Endometrium (tissue), 2 donors: ENCODE results near the gene NUP62CL.
"Not testable (repeated sequence)": the region's sequence is repeated elsewhere in the genome, so short reads cannot be mapped to it uniquely, and the experiment has no call there.

Experiments
- FAIRE-seq: peaks from 2 replicates; lab custom pipeline; 2012; peaks lifted over from hg19 to GRCh38; lab: Jason Lieb, UNC
- donor health status: control.
- donor health status: control.

NUP62CL gene

GRCh38 chrX:107205770-107206696, at the start of gene NUP62CL, which contains the start of gene DNAAF6:
NUP62CL (minus strand) TSS chrX:107206433; CDS start chrX:107175146, 31,287 bp downstream.
DNAAF6 (plus strand) TSS chrX:107206611; CDS start chrX:107212876, 6,265 bp downstream.
- FAIRE-seq = no peak

- FAIRE-seq = no peak
Measured at GRCh38 chrX:107228486-107228819, 22.2 kb upstream of the NUP62CL start.

GRCh38 chrX:107227780-107228485, 21.7 kb upstream of the NUP62CL start:
- no peak for FAIRE-seq

- no peak for FAIRE-seq
Measured at GRCh38 chrX:107226757-107227156, 20.5 kb upstream of the NUP62CL start.

GRCh38 chrX:107213477-107213876, 7.2 kb upstream of the NUP62CL start:
- FAIRE-seq = no peak

DNA sequence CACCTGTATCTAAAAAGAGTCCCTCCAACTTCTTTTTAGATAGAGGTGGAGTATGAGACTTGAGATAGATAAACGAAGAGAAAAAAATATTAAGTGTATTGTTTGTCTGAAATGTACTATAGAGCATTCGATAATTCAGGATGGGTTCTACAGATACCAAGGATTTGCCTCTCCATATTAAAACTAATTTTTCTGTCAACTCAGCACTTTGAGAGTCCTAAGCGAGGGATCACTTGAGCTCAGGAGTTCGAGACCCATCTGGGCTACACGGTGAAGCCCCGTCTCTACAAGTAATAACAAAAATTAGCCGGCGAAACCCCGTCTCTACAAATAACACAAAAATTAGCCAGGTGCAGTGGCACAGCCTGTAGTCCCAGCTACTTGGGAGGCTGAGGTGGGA, 1.7 kb upstream of the NUP62CL start:
- FAIRE-seq = no peak

- FAIRE-seq = no peak
Measured at GRCh38 chrX:107207089-107207488, 856 bp upstream of the NUP62CL start.

DNA sequence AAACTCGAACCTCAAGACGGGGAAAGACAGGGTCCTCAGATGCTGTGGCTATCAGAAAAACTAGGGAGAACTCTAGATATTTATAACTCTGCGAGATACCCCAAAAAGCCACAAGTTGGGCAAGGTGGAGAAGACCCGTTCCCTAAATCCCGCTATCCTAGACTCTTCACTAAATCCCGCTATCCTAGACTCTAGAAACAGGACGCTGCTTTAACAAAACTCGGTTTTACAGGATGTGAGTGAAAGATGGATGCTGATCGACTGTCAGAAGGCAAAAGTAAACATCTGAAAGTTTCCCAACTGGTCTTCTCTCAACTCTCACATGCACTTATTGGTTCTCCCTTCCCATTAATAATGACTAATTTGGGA, 448 bp upstream of the NUP62CL start:
- no peak for FAIRE-seq

DNA sequence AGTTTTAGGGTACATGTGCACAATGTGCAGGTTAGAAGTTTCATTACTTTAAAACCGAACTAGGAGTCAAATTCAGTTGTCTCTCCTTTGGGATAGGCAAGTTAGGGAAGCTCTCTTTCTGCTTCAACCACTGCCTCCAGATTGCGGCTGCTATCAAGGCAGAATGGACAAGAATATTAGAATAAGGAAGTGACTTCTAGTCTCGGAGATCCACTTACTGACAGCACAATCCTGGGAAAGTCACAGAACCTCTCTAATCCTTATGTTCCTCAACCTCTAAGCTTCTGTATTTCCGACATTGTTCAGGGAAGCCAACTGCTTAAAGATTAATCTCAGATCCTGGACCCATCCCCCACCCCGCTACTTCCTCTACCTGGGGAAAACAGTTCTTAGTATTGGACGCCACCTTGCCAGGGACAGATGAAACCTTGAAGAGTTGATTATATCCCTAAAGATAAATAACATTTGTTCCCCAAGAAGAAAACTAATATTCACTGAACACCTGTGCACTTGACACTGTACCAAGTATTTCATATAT, 2.1 kb downstream of the NUP62CL start:
- no peak for FAIRE-seq

- FAIRE-seq = no peak
Measured at GRCh38 chrX:107199491-107199890, 6.7 kb downstream of the NUP62CL start.

GRCh38 chrX:107198074-107198473, 8.2 kb downstream of the NUP62CL start:
- FAIRE-seq = not testable (repeated sequence)

DNA sequence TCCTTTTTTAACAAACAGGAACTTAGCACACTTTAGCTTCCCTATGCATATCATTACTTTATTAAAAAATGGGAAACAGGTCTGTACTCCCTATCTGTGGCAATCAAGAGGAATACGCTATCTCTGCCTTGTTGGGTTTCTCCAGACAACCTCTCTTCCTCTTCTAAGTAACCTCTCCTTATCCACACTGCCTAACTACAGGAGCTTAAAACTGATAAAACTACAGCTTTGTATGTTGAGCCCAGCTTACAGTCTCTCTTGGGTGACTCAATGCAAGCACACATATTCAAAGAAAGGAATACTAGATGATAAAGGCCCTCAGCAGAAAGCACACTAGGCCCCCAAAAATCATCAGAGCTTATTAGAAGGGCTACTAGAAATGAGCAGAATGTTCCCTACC, 8.9 kb downstream of the NUP62CL start:
- no peak for FAIRE-seq

DNA sequence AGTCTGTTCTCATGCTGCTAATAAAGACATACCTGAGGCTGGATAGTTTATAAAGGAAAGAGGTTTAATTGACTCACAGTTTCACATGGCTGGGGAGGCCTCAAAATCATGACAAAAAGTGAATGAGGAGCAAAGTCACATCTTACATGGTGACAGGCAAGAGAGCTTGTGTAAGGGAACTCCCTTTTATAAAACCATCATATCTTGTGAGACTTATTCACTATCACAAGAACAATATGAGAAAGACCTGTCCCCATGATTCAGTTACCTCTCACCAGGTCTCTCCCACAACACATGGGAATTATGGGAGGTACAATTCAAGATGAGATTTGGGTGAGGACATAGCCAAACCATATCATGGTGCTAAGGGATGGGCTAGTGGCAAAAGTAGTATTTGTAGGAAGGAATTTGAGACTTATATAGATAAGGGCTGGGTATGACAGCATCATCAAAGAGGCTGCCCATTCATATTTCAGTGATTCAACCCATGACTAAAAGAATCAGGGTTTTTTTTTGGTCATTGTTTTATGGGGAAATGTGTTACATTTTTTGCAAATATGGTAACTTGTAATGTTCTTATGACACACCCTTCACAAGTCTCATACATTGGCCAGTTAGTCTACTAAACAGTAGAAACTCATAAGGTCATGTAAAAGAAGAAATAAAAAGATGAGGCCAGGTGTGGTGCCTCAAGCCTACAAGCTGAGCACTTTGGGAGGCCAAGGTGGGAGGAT, 34.7 kb downstream of the NUP62CL start:
- no peak for FAIRE-seq

GRCh38 chrX:107168712-107169111, 37.5 kb downstream of the NUP62CL start:
- FAIRE-seq = no peak

- no peak for FAIRE-seq
Measured at GRCh38 chrX:107168257-107168656, 38.0 kb downstream of the NUP62CL start.

- FAIRE-seq = no peak
Measured at GRCh38 chrX:107167163-107167921, 38.9 kb downstream of the NUP62CL start.

DNA sequence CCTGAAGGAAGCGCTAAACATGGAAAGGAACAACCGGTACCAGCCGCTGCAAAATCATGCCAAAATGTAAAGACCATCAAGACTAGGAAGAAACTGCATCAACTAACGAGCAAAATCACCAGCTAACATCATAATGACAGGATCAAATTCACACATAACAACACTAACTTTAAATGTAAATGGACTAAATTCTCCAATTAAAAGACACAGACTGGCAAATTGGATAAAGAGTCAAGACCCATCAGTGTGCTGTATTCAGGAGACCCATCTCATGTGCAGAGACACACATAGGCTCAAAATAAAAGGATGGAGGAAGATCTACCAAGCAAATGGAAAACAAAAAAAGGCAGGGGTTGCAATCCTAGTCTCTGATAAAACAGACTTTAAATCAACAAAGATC, 48.6 kb downstream of the NUP62CL start:
- FAIRE-seq = not testable (repeated sequence)

DNA sequence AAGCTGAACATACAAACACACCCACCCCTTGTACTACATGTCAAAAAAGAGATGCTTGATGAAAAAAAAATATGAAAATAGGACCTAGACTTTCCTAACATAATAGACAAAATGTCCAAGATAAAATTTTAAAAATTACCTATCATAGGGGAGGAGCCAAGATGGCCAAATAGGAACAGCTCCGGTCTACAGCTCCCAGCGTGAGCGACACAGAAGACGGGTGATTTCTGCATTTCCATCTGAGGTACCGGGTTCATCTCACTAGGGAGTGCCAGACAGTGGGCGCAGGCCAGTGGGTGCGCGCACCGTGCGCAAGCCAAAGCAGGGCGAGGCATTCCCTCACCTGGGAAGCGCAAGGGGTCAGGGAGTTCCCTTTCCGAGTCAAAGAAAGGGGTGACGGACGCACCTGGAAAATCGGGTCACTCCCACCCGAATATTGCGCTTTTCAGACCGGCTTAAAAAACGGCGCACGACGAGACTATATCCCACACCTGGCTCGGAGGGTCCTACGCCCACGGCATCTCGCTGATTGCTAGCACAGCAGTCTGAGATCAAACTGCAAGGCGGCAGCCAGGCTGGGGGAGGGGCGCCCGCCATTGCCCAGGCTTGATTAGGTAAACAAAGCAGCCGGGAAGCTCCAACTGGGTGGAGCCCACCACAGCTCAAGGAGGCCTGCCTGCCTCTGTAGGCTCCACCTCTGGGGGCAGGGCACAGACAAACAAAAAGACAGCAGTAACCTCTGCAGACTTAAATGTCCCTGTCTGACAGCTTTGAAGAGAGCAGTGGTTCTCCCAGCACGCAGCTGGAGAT, 50.4 kb downstream of the NUP62CL start:
- FAIRE-seq = not testable (repeated sequence)

GRCh38 chrX:107154787-107155620, 51.2 kb downstream of the NUP62CL start:
- FAIRE-seq = no peak

DNA sequence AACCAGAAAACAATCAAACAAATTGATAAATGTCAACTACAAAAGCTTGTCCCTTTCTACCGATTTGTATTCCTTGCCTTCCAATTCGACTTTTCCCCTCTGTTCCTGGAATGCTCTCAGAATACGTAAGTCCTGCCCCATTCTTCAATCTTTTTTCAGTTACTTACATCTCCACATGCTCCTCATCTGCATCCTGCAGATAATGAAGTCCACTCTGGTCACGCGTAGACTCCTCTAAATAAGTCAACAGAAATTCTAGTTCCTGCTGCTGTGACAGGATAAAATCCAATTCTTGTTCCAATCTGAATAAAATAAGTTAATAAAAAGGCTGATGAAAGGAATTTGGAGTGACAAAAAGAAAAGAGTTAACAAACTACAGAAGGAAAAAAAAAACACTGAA, 53.2 kb downstream of the NUP62CL start:
- no peak for FAIRE-seq
